NCI-H2227 (cell line): ENCODE measurements around the gene TRIM63.

Source experiments
- DNase-seq: peaks from one replicate; lab custom pipeline; 2025; ENCODE audit not compliant: unreplicated experiment; lab: John Stamatoyannopoulos, UW

Gene TRIM63

GRCh38 chr1:26035203-26035958 lies 32.0 kb downstream of the TRIM63 start:
- DNase-seq: peak; percentile 95

- peak; percentile 56 for DNase-seq
Measured at GRCh38 chr1:26034504-26035202, 32.8 kb downstream of the TRIM63 start.

GRCh38 chr1:26032656-26033357 lies 34.6 kb downstream of the TRIM63 start:
- no peak for DNase-seq

- DNase-seq: no peak
Measured at GRCh38 chr1:26031611-26032220, 35.7 kb downstream of the TRIM63 start.

- no peak for DNase-seq
Measured at GRCh38 chr1:26031196-26031595, 36.2 kb downstream of the TRIM63 start.

- no peak for DNase-seq
Measured at GRCh38 chr1:26029864-26030481, 37.5 kb downstream of the TRIM63 start.

- no peak for DNase-seq
Measured at GRCh38 chr1:26029054-26029863, 38.2 kb downstream of the TRIM63 start.

- no peak for DNase-seq
Measured at GRCh38 chr1:26028490-26028980, 38.9 kb downstream of the TRIM63 start.

- no peak for DNase-seq
Measured at GRCh38 chr1:26027716-26028489, 39.5 kb downstream of the TRIM63 start.

- no peak for DNase-seq
Measured at GRCh38 chr1:26025517-26025916, 41.9 kb downstream of the TRIM63 start.

- no peak for DNase-seq
Measured at GRCh38 chr1:26025060-26025459, 42.4 kb downstream of the TRIM63 start.

GRCh38 chr1:26023826-26024225 lies 43.6 kb downstream of the TRIM63 start:
- DNase-seq: no peak

GRCh38 chr1:26023009-26023408 lies 44.4 kb downstream of the TRIM63 start:
- DNase-seq: no peak

GRCh38 chr1:26022404-26022779 lies 45.0 kb downstream of the TRIM63 start:
- no peak for DNase-seq

GRCh38 chr1:26021647-26022403 lies 45.6 kb downstream of the TRIM63 start, which contains the start of gene EXTL1:
EXTL1 (plus strand) TSS chr1:26021775; CDS start chr1:26022647, 872 bp downstream.
- peak; percentile 76 for DNase-seq

GRCh38 chr1:26020941-26021646 lies 46.3 kb downstream of the TRIM63 start:
- DNase-seq: no peak

- DNase-seq: no peak
Measured at GRCh38 chr1:26020330-26020768, 47.1 kb downstream of the TRIM63 start.
